CD4-positive, alpha-beta T cell treated with Interleukin-17A for 4 hours (primary cell): ENCODE results near the gene PPP4C.

ENCODE experiments used
- DNase-seq: peaks from one replicate; pipeline ENCODE4 v3.0.0-alpha.2; 2020; ENCODE audit warnings: mixed read lengths

PPP4C gene

DNA sequence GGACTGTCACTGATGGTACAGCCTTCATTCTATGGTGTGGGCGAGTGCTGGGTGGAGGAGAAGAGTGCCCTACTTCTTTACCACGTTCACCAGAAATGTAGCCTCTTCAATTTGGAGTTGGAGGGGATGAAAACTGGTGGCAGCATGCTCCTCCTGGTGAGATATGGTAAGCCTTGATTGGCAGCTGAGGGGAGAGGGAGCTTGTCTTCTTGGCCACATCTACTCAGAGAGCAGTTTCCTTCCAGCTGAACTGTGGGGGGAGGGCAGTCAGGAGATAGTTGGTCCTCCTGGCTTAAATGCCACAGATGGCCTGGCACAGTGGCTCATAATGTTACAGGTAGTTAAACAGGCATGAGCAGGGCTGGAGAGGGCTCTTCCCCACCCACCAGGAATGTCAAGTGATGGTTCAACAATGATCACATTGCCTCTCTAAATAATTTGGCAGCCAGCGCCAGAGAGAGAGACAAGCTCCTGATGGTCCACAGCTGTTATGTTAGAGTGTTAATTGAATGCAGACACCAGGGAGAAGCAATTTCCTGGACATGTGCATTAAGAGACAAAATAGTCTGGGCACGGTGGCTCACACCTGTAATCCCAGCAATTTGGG is 56.2 kb downstream of the PPP4C start:
- no peak for DNase-seq

DNA sequence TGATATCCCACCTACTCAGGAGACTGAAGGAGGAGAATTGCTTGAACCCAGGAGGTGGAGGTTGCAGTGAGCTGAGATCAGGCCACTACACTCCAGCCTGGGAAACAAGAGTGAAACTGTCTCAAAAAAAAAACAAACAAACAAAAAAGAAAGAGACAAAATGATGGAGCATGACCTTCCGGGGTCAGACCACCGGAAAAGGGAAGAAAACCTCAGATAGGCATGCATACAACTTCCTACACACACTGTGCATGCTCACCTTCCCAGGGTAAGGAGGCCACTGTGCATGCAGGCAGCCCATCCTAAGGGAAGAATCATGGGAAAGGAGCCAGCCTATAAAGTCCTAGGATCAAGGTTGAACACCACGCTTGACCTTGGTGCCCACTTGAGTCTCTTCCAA is 56.8 kb downstream of the PPP4C start:
- no peak for DNase-seq
